ENCODE data around the gene SASS6. TPM values are rescaled to one million over a fixed set of nuclear protein-coding genes. Genes with fewer than 3 reads are reported as not detected.

The SASS6 gene
- total RNA-seq, 1 experiment from 2014 or later, result 16.8 TPM

- Histone ChIP-seq H3K36me3 (ENCODE audit: insufficient read depth, low read length, poor library complexity, severe bottlenecking) (peaks cover 48% of the 10 kb centered on the region), H3K9me3 (ENCODE audit: low read depth, low read length, poor library complexity, severe bottlenecking) (no peaks in the 10 kb centered on the region), H3K4me3 (ENCODE audit: low read depth, low read length, poor library complexity, severe bottlenecking) (no peak overlapping the region), H3K4me1 (ENCODE audit: insufficient read depth, low read length, poor library complexity, severe bottlenecking) (peaks cover 31% of the 10 kb centered on the region), H3K27me3 (replicated peaks; ENCODE audit: insufficient read depth, low read depth, low read length, poor library complexity) (no peaks in the 10 kb centered on the region), H3K27ac (ENCODE audit: low read depth, low read length, poor library complexity, severe bottlenecking) (no peak overlapping the region)
- TF ChIP-seq CTCF (conservative IDR thresholded peaks at IDR 0.05; ENCODE audit: low read depth, low read length) (no peak), EZH2 (IDR thresholded peaks at IDR 0.05; ENCODE audit: borderline replicate concordance, low read depth, low read length, poor library complexity, severe bottlenecking) (no peak)
- intact Hi-C loops (cut with micrococcal nuclease; ENCODE audit: unreplicated experiment), result no loop called here
- BruUV-seq (replicated peaks), result no TSS peak
- ChIA-PET POLR2A (ENCODE audit: low non-redundant PET) (no interaction called here), CTCF (no interaction called here)
- no peak for DNase-seq (ENCODE audit: low spot score)
Observed at GRCh38 chr1:100073531-100073930, 59.2 kb downstream of the SASS6 start.

- BruUV-seq (replicated peaks), result no TSS peak
- CTCF ChIA-PET, result no interaction called here
- no peaks in the 10 kb centered on the region for H3K9me3 ChIP-seq (ENCODE audit: low read depth, low read length, poor library complexity, severe bottlenecking)
- POLR2A ChIA-PET (ENCODE audit: low non-redundant PET), result no interaction called here
- H3K27ac ChIP-seq (ENCODE audit: low read depth, low read length, poor library complexity, severe bottlenecking), result no peak overlapping the region
- H3K27me3 ChIP-seq (replicated peaks; ENCODE audit: insufficient read depth, low read depth, low read length, poor library complexity), result no peaks in the 10 kb centered on the region
- intact Hi-C loops (cut with micrococcal nuclease; ENCODE audit: unreplicated experiment), result no loop called here
- TF ChIP-seq EZH2 (IDR thresholded peaks at IDR 0.05; ENCODE audit: borderline replicate concordance, low read depth, low read length, poor library complexity, severe bottlenecking), result no peak
- TF ChIP-seq CTCF (conservative IDR thresholded peaks at IDR 0.05; ENCODE audit: low read depth, low read length), result no peak
- H3K4me1 ChIP-seq (ENCODE audit: insufficient read depth, low read length, poor library complexity, severe bottlenecking), result peaks cover 15% of the 10 kb centered on the region
- peaks cover 56% of the 10 kb centered on the region for H3K36me3 ChIP-seq (ENCODE audit: insufficient read depth, low read length, poor library complexity, severe bottlenecking)
- DNase-seq (ENCODE audit: low spot score), result no peak
- H3K4me3 ChIP-seq (ENCODE audit: low read depth, low read length, poor library complexity, severe bottlenecking), result no peak overlapping the region
Observed at GRCh38 chr1:100070201-100070939, 62.4 kb downstream of the SASS6 start.

GRCh38 chr1:100065969-100066227 lies 66.8 kb downstream of the SASS6 start:
- Histone ChIP-seq H3K9me3 (ENCODE audit: low read depth, low read length, poor library complexity, severe bottlenecking) (no peaks in the 10 kb centered on the region), H3K27me3 (replicated peaks; ENCODE audit: insufficient read depth, low read depth, low read length, poor library complexity) (no peaks in the 10 kb centered on the region), H3K36me3 (ENCODE audit: insufficient read depth, low read length, poor library complexity, severe bottlenecking) (peaks cover 68% of the 10 kb centered on the region), H3K27ac (ENCODE audit: low read depth, low read length, poor library complexity, severe bottlenecking) (peak overlapping the region; percentile 40), H3K4me3 (ENCODE audit: low read depth, low read length, poor library complexity, severe bottlenecking) (no peak overlapping the region), H3K4me1 (ENCODE audit: insufficient read depth, low read length, poor library complexity, severe bottlenecking) (peaks cover 6% of the 10 kb centered on the region)
- no peak for TF ChIP-seq CTCF (conservative IDR thresholded peaks at IDR 0.05; ENCODE audit: low read depth, low read length)
- TF ChIP-seq EZH2 (IDR thresholded peaks at IDR 0.05; ENCODE audit: borderline replicate concordance, low read depth, low read length, poor library complexity, severe bottlenecking), result no peak
- intact Hi-C loops (cut with micrococcal nuclease; ENCODE audit: unreplicated experiment), result no loop called here
- CTCF ChIA-PET, result no interaction called here
- no peak for DNase-seq (ENCODE audit: low spot score)
- BruUV-seq (replicated peaks), result no TSS peak
- POLR2A ChIA-PET (ENCODE audit: low non-redundant PET), result no interaction called here
